M059J (cell line): ENCODE measurements around the gene PDIA5. TPM values are rescaled to one million over a fixed set of nuclear protein-coding genes. Genes with fewer than 3 reads are reported as not detected.
A peak's percentile ranks its signal among the peaks of the same experiment; 100 is the strongest.

Experiments used
- DNase-seq: peaks from one replicate; pipeline ENCODE4 v3.0.0-alpha.2; 2012; ENCODE audit warnings: low read depth
- total RNA-seq: library from RNA; depleted of rRNA; stranded (reverse); fragments of >200 nt; shearing (Covaris generic); gene quantifications from 2 replicates; pipeline ENCODE4 v1.2.3, GENCODE V29; 2014; rRNA removed

The PDIA5 gene
- total RNA-seq, 1 experiment from 2014 or later = 39.1 TPM

DNA sequence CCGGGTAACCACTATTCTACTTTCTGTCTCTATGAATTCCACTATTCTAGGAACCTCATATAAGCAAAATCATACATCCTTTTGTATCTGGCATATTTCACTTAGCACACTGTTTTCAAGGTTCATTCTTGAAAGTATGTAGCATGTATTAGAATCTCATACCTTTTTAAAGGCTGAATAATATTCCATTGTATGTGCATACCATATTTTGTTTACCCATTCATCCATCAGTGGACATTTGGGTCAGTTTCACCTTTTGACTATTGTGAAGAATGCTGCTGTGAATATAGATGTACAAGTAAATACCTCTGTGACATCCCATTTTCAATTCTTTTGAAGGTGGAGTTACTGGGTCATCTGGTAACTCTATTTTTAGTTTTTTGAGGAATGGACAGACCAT is 98.3 kb downstream of the PDIA5 start:
- no peak for DNase-seq

DNA sequence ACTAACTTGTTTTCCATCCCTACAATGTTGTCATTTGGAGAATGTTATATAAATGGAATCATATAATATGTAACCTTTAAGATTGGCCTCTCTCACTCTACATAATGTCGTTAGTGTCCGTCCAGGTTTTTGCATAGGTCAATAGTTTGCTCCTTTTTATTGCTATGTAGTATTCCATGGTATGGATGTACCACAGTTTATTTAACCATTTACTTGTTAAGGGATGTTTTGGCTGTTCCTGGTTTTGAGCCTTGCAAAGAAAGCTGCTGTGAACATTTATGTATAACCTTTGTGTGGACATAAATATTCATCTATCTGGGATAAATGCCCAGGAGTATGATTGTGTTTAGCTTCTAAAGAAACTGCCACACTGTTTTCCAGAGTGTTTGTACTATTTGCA is 100.9 kb downstream of the PDIA5 start:
- no peak for DNase-seq

GRCh38 chr3:123168122-123168521 is 101.3 kb downstream of the PDIA5 start:
- DNase-seq = no peak

DNA sequence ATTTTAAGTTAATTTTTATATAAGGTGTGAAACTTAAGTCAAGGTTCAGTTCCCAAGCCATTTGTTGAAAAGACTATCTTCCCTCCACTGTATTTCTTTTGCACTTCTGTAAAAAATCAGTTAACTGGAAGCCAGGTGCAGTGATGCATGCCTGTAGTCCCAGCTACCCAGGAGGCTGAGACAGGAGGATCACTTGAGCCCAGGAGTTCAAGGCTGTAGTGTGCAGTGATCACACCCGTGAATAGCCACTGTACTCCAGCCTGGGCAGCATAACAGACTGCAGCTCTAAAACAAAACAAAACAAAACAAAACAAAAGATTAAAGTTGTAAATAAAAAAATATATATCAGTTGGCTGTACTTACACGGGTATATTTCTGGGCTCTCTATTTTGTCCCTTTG is 101.8 kb downstream of the PDIA5 start:
- DNase-seq = no peak

DNA sequence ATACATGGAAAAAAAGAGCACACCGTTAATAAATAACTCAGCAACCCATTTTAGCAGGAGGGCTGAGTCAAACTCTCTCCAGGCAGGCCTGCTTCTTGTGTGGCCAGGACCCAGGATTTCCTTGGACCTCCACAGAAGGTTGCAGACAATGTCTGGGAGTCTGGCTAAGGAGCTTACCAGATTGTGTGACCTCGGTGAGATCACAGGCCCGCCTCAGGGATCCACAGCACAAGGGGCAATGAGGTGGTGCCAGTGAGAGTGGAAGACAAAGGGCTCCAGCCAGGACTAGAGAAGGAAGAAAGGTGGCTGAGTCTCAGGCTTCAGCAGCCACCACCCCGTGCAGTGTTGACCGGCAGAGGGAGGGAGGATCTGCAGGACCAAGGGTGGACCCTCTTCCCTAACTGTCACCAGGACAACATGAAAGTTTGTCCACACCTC is 102.7 kb downstream of the PDIA5 start:
- peak; percentile 4 for DNase-seq

DNA sequence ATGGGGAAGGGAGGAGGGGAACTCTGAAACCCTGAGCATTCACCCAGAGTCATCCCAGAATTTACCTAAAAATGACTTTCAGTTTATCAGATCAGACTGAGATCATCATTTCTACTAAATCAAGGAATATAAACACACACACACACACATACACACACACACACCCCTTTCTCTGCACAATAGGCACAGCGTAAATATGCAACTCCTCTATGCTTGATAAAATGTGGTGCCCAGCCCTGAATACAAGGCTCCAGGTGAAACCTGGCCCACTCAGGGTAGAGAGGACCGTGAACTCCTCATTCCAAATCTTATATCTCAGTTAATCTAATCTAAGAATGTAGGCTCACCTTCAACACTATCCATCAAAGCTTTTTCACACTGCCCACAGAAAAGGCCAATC is 103.1 kb downstream of the PDIA5 start:
- DNase-seq = no peak

DNA sequence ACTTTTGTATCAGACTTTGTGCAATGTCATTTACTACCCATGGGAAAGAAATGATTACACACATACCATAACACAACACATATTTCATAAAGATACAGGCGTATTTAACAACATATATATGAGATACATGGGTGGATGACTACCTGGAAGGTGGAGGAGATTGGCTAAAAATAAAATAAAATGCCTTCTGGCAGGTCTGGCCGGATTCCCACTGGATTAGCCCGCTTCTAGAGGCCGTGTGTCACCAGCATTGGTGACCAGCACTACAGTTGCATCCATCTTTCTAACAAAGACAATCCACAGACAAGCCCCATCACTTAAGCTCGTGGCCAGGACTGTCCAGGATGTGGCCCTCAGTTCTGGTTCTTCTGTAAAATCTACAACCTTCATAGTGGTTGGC is 114.0 kb downstream of the PDIA5 start:
- no peak for DNase-seq

- peak; percentile 22 for DNase-seq
These were observed 119.9 kb downstream of the PDIA5 start for GRCh38 chr3:123186695-123187094.

- DNase-seq = no peak
These were observed 121.2 kb downstream of the PDIA5 start for GRCh38 chr3:123188058-123188457.

DNA sequence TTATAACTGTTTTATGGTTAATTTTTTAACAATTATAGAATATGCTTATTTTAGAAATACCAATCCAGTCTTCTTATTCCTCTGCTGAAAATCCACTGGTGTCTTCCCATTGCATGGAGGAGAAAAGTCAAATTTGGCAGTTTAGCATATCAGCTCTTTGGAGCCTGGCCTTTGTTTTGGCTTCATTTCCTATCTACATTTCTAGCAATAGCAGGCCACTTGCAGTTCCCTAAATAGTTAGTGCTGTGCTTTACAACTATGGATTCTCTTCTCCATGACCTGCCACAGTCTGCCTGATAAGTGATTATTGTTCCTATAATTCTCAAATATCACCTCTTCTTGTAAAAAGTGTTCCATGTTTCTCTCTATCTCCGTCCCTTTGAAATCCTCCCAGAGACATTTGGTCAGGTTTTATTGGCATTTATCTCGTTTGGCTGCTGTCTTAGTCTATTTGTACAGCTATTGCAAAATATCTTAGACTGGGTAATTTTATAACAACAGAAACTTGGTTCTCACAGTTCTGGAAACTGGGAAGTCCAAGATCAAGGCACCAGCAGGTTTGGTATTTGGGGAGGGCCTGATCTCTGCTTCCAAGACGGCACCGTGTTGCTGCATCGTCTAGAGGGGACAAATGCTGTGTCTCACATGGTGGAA is 126.8 kb downstream of the PDIA5 start:
- no peak for DNase-seq

DNA sequence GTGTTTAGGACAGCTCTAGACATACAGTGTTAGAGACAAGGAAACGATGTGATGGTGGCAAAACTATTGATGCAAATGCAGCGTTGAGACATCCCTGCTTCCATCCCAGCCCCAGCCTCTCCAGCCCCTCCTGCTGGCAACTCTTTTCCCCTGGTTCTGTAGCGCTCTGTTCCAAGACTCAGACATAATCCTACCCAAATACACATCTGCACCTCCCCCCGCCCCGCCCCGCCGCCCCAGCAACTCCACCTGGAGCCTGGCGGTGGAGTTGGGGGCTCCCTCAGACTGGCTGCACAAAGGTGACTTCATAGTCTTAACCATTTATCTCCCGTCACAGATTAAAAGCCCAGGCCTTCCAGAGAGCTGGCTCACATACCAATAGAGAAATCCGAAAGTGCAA is 127.7 kb downstream of the PDIA5 start:
- peak; percentile 31 for DNase-seq

GRCh38 chr3:123198372-123198771 is 131.5 kb downstream of the PDIA5 start:
- peak; percentile 5 for DNase-seq

DNA sequence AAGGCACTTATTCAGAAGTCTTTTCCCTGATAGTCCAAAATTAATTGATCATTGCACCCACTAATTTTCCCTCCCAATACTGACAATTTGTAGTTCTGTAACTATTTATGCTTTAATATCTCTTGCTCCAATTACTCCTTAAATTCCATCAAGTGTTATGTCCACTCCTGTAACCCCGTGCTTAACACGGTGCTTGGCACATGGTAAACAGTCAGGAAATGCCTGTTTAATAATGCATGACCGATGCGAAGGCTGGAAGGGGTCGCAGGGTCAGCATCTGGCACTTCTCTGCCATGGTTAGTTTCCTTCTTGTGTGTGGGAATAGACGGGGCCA is 134.4 kb downstream of the PDIA5 start:
- DNase-seq = no peak

GRCh38 chr3:123201557-123202427 is 135.0 kb downstream of the PDIA5 start, which contains the start of gene SEC22A:
TSS of gene SEC22A (plus strand) at chr3:123201943. CDS start at chr3:123209218, 7,275 bp downstream.
- DNase-seq = peak; percentile 96

GRCh38 chr3:123202451-123202850 is 135.6 kb downstream of the PDIA5 start:
- DNase-seq = peak; percentile 22

Other genes with a start within 250 kb of the PDIA5 start
- gene SEMA5B, start 39.3 kb upstream of the PDIA5 start, total RNA-seq = not detected in 2 replicates
- gene SEC22A, start 134.9 kb downstream of the PDIA5 start, total RNA-seq = 84.8 and 87.9 TPM in 2 replicates